Measurements from ENCODE around the gene ST7. TPM values are rescaled to one million over a fixed set of nuclear protein-coding genes. Genes with fewer than 3 reads are reported as not detected.
A peak's percentile ranks its signal among the peaks of the same experiment; 100 is the strongest.

Gene ST7
- total and polyA plus RNA-seq, 2 donors (not counting 1 experiment from before 2014, with no cell fraction given) = 2.3 to 4.6 TPM

- no peaks in the 10 kb centered on the region for H4K20me1 ChIP-seq (ENCODE audit: control insufficient read depth, insufficient read depth, low read length, poor library complexity, severe bottlenecking)
- H3K27ac ChIP-seq (ENCODE audit: low read length in 2 of 2) = no peak overlapping the region
- no peak overlapping the region for H3K9ac ChIP-seq (ENCODE audit: low read length)
- DNase-seq (peak; percentile 41), ATAC-seq (ENCODE audit: low read depth) (peak; percentile 78)
- no peaks in the 10 kb centered on the region for H3K27me3 ChIP-seq (replicated peaks in 1 of 4; ENCODE audit: control extremely low read depth in 1 of 4, control insufficient read depth in 3 of 4, insufficient read depth in 4 of 4, low read length in 3 of 4)
- no peaks in the 10 kb centered on the region for H3K79me2 ChIP-seq (ENCODE audit: control insufficient read depth, insufficient read depth, low read length)
- Mint-ChIP-seq H3K27ac (peak overlapping the region; percentile 23), H3K9me3 (ENCODE audit: insufficient read depth) (no peaks in the 10 kb centered on the region), H3K4me1 (peaks cover 45% of the 10 kb centered on the region), H3K4me3 (peak overlapping the region; percentile 36), H3K27me3 (no peaks in the 10 kb centered on the region)
- no peak overlapping the region for H3K4me2 ChIP-seq (replicated peaks; ENCODE audit: low read depth, low read length, poor library complexity, severe bottlenecking)
- POLR2A ChIA-PET = no interaction called here
- CTCF ChIA-PET = interaction anchor here (0.7 to 2.9 kb wide), 5 partner anchors 21 to 116 kb away, joined by 3 to 23 read pairs (median 6); no protein-coding TSS in a partner anchor
- no peak for TF ChIP-seq CTCF (IDR thresholded peaks at IDR 0.05)
- intact Hi-C loops (cut with micrococcal nuclease) = loop anchor here (1.0 kb wide), 1 partner anchor 81 kb away; no protein-coding TSS in a partner anchor
- H3K9me3 ChIP-seq (ENCODE audit: control extremely low read depth in 1 of 3, control insufficient read depth in 2 of 3, insufficient read depth in 1 of 3, low read length in 2 of 3) = no peaks in the 10 kb centered on the region
- WGBS (ENCODE audit: insufficient coverage) = 2% methylated on average over 3 of the region's 6 CpGs
- no peaks in the 10 kb centered on the region for H3K36me3 ChIP-seq (replicated peaks in 1 of 2; ENCODE audit: control extremely low read depth in 1 of 2, control insufficient read depth in 1 of 2, extremely low read depth in 1 of 2, insufficient read depth in 2 of 2, low read length in 1 of 2)
- no peak overlapping the region for H2AFZ ChIP-seq (ENCODE audit: insufficient read depth, low read depth, low read length, poor library complexity, severe bottlenecking)
- H3K4me1 ChIP-seq (ENCODE audit: control insufficient read depth in 2 of 2, insufficient read depth in 2 of 2, low read length in 2 of 2) = peaks cover 25 to 30% of the 10 kb centered on the region in 2 donors
- no peak overlapping the region for H3K4me3 ChIP-seq (ENCODE audit: control extremely low read depth in 1 of 5, extremely low read depth in 1 of 5, insufficient read depth in 1 of 5, low read depth in 2 of 5, low read length in 4 of 5)
These were observed 58.3 kb downstream of the ST7 start for GRCh38 chr7:117011419-117012260.

GRCh38 chr7:117012284-117012683, 59.0 kb downstream of the ST7 start:
- intact Hi-C loops (cut with micrococcal nuclease) = loop anchor here (1.0 kb wide), 1 partner anchor 82 kb away; no protein-coding TSS in a partner anchor
- ChIA-PET POLR2A (no interaction called here), CTCF (interaction anchor here (0.7 to 2.9 kb wide), 5 partner anchors 22 to 115 kb away, joined by 3 to 23 read pairs (median 6); no protein-coding TSS in a partner anchor)
- H3K36me3 ChIP-seq (replicated peaks in 1 of 2; ENCODE audit: control extremely low read depth in 1 of 2, control insufficient read depth in 1 of 2, extremely low read depth in 1 of 2, insufficient read depth in 2 of 2, low read length in 1 of 2) = no peaks in the 10 kb centered on the region
- no peak overlapping the region for H3K9ac ChIP-seq (ENCODE audit: low read length)
- WGBS (ENCODE audit: insufficient coverage) = no CpG with 5 or more reads among the region's 2 CpGs
- H3K4me1 ChIP-seq (ENCODE audit: control insufficient read depth in 2 of 2, insufficient read depth in 2 of 2, low read length in 2 of 2) = peaks cover 25 to 30% of the 10 kb centered on the region in 2 donors
- no peaks in the 10 kb centered on the region for H3K27me3 ChIP-seq (replicated peaks in 1 of 4; ENCODE audit: control extremely low read depth in 1 of 4, control insufficient read depth in 3 of 4, insufficient read depth in 4 of 4, low read length in 3 of 4)
- Mint-ChIP-seq H3K27me3 (no peaks in the 10 kb centered on the region), H3K27ac (no peak overlapping the region), H3K4me3 (no peak overlapping the region), H3K4me1 (peaks cover 47% of the 10 kb centered on the region), H3K9me3 (ENCODE audit: insufficient read depth) (no peaks in the 10 kb centered on the region)
- ATAC-seq (ENCODE audit: low read depth) (peak; percentile 11), DNase-seq (no peak)
- H3K79me2 ChIP-seq (ENCODE audit: control insufficient read depth, insufficient read depth, low read length) = no peaks in the 10 kb centered on the region
- no peak overlapping the region for H3K4me3 ChIP-seq (ENCODE audit: control extremely low read depth in 1 of 5, extremely low read depth in 1 of 5, insufficient read depth in 1 of 5, low read depth in 2 of 5, low read length in 4 of 5)
- no peaks in the 10 kb centered on the region for H3K9me3 ChIP-seq (ENCODE audit: control extremely low read depth in 1 of 3, control insufficient read depth in 2 of 3, insufficient read depth in 1 of 3, low read length in 2 of 3)
- no peak for TF ChIP-seq EZH2 (IDR thresholded peaks at IDR 0.05; ENCODE audit: borderline replicate concordance, insufficient read depth, low read depth, low read length, poor library complexity, severe bottlenecking)
- no peak for TF ChIP-seq CTCF (IDR thresholded peaks at IDR 0.05)
- H2AFZ ChIP-seq (ENCODE audit: insufficient read depth, low read depth, low read length, poor library complexity, severe bottlenecking) = no peak overlapping the region
- H3K27ac ChIP-seq (ENCODE audit: low read length in 2 of 2) = no peak overlapping the region
- no peak overlapping the region for H3K4me2 ChIP-seq (replicated peaks; ENCODE audit: low read depth, low read length, poor library complexity, severe bottlenecking)
- no peaks in the 10 kb centered on the region for H4K20me1 ChIP-seq (ENCODE audit: control insufficient read depth, insufficient read depth, low read length, poor library complexity, severe bottlenecking)
